GM21529 (cell line): Measurements from ENCODE around the gene MYLK.
"Not testable (repeated sequence)": the region's sequence is repeated elsewhere in the genome, so short reads cannot be mapped to it uniquely, and the experiment has no call there.

Experiments
- ATAC-seq: cut with Tn5 transposase; IDR thresholded peaks from one replicate; pipeline ENCODE4 v1.9.1; 2021; ENCODE audit not compliant: unreplicated experiment

MYLK gene

DNA sequence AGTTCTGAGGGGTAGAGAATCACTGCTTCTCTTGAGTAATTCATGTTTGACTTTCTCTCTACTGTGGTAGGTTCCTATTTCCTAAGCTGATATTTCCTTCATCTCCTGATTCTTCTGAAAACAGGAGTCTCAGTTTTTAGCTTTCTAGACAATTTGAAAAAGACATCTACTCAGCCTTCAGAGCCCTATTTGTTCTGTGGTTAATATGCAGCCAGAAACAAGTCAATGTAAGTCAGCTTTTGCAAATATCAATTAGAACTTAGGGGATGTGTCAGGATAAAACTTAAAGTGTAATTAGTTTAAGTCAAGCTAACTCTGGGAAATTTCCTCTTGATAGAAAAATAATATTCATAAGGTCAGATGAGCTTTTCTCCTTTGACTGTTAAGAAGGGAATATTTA, 277.6 kb downstream of the MYLK start:
- ATAC-seq, result no peak

- ATAC-seq, result peak; percentile 73
These were observed 278.3 kb downstream of the MYLK start for GRCh38 chr3:123605789-123606234.

DNA sequence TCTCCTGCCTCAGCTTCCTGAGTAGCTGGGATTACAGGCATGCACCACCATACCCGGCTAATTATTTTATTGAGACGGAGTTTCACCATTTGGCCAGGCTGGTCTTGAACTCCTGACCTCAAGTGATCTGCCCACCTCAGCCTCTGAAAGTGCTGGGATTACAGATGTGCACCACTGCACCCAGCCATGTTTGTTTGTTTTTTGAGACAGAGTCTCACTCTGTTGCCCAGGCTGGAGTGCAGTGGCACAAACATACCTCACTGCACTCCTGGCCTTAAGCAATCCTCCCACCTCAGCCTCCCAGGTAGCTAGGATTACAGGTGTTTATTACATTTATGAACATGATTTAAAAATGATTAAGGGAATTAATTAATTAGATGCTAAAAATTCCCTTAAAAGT, 281.0 kb downstream of the MYLK start:
- not testable (repeated sequence) for ATAC-seq

DNA sequence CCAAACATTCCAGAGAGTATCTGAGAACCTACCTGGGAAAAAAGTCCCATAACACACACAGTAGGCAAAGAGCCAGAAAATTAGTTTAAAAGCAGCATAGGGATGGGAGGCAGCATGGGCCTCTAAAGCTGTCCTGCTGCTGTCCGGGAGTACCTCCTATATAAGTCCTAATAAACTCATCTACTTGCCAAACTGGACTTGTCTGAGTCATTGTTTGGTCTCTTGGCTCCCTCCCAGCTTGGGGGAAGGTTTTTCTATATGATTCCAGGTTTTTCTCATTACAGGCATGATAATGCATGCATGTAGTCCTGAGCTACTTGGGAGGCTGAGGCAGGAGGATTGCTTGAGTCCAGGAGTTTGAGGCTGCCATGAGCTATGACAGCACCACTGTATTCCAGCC, 281.8 kb downstream of the MYLK start:
- no peak for ATAC-seq

DNA sequence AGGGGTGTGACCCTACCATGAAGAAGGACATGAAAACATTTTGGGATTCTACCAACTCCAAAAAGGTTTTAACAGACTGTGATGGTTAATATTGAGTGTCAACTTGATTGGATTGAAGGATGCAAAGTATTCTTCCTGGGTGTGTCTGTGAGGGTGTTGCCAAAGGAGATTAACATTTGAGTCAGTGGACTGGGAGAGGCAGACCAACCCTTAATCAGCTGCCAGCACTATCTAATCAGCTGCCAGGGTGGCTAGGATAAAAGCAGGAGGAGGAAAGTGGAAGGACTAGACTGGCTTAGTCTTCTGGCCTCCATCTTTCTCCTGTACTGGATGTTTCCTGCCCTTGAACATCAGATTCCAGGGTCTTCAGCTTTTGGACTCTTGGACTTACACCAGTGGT, 283.3 kb downstream of the MYLK start:
- not testable (repeated sequence) for ATAC-seq

DNA sequence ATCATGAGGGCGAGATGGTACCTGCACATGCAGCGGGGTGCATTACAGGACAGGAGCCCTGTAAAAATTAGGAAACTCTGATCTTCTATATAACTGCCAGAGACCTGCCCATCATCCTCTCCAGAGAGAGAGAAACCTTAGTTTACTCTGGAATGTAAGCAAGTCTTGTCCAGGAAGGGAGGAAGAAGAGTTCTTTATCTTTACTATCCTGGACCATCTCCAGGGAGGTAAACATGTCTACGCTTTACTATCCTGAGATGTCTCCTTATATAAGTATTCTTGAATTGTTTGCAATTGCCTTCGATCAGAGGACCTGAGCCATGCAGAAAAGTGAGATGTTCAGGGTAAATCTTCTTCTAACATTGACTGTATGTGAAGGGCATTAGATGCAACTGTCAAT, 286.6 kb downstream of the MYLK start:
- ATAC-seq, result no peak

GRCh38 chr3:123595396-123596180, 288.5 kb downstream of the MYLK start:
- no peak for ATAC-seq

- no peak for ATAC-seq
These were observed 290.8 kb downstream of the MYLK start for GRCh38 chr3:123593381-123593780.

DNA sequence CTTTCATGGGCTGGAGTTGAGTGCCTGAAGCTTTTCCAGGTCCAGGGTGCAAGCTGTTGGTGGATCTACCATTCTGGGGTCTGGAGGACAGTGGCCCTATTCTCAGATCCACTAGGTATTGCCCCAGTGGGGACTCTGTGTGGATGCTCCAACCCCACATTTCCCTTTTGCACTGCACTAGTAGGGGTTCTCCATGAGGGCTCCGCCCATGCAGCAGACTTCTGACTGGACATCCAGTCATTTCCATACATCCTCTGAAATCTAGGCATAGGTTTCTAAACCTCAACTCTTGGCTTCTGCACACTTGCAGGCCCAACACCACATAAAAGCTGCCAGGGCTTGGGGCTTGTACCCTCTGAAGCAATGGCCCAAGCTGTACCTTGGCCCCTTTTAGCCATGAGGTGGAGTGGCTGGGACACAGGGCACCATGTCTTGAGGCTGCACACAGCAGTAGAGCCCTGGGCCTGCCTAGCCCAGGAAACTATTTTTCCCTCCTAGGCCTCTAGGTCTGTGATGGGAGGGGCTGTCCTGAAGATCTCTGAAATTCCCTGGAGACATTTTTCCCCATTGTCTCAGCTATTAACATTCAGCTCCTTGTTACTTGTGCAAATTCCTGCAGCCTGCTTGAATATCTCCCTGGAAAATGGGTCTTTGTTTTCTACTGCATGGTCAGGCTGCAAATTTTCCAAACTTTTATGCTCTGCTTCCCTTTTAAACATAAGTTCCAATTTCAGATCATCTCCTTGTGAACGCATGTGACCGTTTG, 293.3 kb downstream of the MYLK start:
- no peak for ATAC-seq

DNA sequence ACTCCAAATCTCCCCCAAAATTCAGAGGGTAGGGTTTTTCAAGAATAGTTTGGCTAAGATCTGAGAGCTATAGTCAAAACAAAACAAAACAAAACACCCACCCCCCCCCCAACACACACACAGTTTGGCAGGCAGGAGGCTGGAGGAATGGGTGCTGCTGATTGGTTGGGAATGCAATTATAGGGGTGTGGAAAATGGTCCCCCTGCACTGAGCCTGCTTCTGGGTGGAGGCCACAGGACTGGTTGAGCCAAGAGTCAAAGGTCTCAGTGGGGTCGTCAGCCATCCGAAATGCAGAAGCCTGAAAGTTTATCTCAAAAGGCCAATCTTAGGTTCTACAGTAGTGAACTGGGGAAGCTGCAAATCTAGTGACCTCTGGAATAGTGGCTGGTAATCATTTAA, 296.7 kb downstream of the MYLK start:
- ATAC-seq, result no peak

DNA sequence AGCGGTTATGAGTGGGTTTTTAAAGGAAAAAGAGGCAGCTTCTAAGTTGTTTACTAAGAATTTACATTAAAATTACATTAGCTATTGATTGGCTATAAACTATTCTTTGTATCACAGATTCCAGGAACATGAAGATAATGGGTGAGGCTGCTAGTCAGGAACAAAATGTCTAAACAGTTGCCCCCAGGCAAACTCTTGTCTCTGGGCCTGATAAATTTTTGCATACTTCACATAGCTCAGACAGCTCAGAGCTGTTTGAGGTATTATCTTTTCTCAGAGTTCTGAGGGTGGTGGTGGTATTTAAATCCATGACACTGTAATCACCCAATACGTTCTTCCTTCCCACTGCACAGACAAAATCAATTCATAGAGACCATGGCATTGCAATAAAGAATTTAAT, 297.2 kb downstream of the MYLK start:
- ATAC-seq, result no peak

- no peak for ATAC-seq
These were observed 298.0 kb downstream of the MYLK start for GRCh38 chr3:123586131-123586530.

- peak; percentile 86 for ATAC-seq
These were observed 298.9 kb downstream of the MYLK start, which contains the start of gene HACD2 for GRCh38 chr3:123584988-123585937. HACD2 (minus strand) TSS chr3:123585053; CDS start chr3:123585027, 26 bp downstream.

DNA sequence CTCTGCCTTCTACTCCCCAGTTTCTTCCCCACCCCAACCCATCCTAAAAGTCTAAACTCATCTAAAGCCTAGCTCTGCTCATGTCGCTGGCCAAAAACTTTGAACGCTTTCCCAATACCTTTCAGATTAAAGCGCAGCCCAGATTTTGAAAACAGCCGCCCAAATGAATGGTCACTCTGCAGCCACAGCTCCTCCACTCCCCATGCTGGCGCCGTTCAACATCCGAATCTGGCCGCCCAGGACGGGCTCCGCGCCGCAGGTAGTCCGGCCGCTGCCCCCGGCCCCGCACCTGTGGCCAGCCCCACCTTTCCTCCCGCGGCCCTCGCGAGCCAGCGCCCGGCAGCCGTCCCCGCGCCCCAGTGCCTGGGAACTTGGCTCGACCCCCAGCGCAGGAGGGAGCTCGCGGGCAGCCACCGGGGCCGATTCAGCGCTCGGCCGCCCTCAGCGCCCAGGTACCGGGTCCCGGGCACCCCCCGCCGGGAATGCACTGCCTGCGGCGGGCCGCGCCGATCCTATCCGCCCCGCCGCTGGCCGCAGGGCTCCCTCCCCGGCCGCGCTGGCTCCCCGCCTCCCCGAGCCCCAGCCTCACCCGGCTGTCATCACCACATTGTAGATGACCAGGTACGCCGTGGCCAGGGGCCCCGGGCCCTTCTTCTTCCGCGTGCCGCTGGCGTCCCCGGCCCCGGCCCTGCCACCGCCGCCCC, 299.7 kb downstream of the MYLK start:
- ATAC-seq, result peak; percentile 26

DNA sequence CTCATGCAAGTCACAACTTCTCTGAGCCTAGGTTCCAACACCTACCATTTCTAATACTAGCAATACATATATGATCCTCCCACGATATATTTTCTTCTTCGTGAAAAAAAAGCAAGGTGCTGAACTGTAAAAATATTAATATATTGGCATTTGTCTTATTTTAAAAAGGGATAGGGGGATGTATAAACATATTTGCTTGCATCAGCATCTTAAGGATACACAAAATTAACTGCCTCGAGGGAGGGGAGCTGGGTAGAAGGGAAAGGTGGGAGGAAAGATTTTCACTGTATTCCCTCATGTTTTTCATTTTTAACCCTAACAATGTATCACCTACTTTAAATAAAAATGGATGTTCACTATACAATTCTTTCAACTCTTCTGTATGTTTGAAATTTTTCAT, 300.6 kb downstream of the MYLK start:
- ATAC-seq, result no peak

DNA sequence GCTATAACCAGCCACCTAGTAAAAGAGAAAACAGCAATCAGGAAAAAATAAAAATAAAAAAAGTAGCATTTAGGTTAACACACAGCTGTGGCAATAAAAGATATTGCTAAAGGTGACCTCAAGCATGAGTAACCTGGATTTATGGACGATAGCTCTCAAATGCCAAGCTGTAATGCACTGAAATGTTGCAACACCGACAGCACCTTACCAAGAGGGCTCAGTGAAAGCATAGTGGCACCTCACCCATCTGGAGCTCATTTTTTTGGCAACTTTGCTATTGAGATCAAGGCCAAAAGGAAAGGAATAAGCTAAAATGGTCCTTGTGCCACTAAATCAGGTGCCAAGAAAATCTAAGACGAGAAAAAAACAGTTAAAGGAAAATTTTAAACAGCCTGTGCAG, 301.8 kb downstream of the MYLK start:
- ATAC-seq, result no peak

DNA sequence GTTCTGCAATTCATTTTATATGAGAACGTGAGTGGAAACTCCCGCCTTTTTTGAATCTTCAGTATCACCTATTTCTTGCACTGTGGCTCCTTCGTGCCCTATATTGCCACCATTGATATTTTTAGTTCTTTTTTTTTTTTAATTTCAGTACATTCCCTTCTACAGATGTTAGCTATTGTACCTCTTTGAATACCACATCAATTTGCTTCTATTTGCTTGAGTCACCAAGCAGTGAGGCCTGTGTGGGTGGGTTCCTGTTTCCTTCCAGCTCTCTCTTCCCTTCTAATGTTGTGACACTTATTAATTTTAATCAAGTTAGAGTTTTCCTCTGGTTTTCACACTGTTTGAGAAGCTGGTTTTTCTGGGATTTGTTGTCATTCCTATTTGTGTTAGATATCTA, 308.0 kb downstream of the MYLK start:
- ATAC-seq, result no peak

- no peak for ATAC-seq
These were observed 312.2 kb downstream of the MYLK start for GRCh38 chr3:123571973-123572365.

DNA sequence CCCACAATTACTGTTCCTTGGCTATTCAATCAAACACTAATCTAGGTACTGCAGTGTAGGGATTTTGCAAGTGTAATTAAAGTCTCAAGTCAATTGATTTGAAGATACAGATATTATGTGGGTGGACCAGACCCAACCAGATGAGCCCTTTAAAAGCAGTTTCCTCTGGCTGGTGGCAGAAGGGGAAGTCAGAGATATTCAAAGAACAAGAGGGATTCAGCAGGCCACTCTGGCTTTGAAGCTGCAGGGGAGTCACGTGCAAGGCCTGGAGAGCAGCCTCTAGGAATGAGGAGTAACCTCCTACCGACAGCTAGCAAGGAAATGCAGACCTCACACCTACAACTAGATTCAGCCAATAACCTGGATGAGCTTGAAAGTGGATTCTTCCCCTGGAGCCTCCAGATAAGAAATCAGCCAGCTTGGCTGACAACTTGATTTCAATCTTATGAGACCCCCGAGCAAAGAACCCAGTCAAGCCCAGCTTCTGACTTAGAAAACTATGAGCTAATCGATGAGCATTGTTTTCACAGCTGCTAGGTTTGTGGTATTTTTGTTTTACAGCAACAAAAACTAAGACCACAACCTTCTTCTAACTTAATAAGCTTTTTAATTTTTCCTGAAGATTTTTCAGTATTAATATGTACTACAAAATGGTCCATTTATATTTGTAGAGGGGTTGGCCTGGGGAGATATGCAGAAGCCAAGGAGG, 312.7 kb downstream of the MYLK start:
- ATAC-seq, result no peak

- no peak for ATAC-seq
These were observed 315.3 kb downstream of the MYLK start for GRCh38 chr3:123568875-123569274.
